Brain microvascular endothelial cell (primary cell): ENCODE measurements around the gene GNB5.

Source experiments
- DNase-seq: peaks from one replicate; pipeline ENCODE4 v3.0.0-alpha.2; 2020
- H3K27ac ChIP-seq: fragments of 250-450 bp; sonication (Bioruptor Pico); 2 replicates; pipeline ENCODE4 v1.5.1; 2020; ENCODE audit warnings: mild to moderate bottlenecking, moderate library complexity
- H3K27me3 ChIP-seq: fragments of 250-450 bp; sonication (Bioruptor Pico); replicated peaks from 2 replicates; pipeline ENCODE4 v1.5.1; 2020; ENCODE audit warnings: mild to moderate bottlenecking
- H3K36me3 ChIP-seq: fragments of 250-450 bp; sonication (Bioruptor Pico); replicated peaks from 2 replicates; pipeline ENCODE4 v1.5.1; 2020; ENCODE audit warnings: mild to moderate bottlenecking
- H3K4me3 ChIP-seq: 2 replicates; pipeline ENCODE4 v1.5.1; 2011; ENCODE audit warnings: low read depth, mild to moderate bottlenecking, control low read depth, low read length, moderate library complexity
- in situ Hi-C: cut with HindIII; loops from 2 replicates; pipeline ENCODE4 v1.10.0; 2017; ENCODE audit warnings: low sequenced_read_pairs, low pct_ligation_motif_present
- TF ChIP-seq, protein P1 (sequence below): IDR thresholded peaks from 2 replicates; pipeline ENCODE4 v1.5.1; 2011; ENCODE audit warnings: low read depth, mild to moderate bottlenecking, moderate library complexity, low read length, control low read depth, inconsistent platforms; ENCODE audit errors: missing control alignments

The GNB5 gene

DNA sequence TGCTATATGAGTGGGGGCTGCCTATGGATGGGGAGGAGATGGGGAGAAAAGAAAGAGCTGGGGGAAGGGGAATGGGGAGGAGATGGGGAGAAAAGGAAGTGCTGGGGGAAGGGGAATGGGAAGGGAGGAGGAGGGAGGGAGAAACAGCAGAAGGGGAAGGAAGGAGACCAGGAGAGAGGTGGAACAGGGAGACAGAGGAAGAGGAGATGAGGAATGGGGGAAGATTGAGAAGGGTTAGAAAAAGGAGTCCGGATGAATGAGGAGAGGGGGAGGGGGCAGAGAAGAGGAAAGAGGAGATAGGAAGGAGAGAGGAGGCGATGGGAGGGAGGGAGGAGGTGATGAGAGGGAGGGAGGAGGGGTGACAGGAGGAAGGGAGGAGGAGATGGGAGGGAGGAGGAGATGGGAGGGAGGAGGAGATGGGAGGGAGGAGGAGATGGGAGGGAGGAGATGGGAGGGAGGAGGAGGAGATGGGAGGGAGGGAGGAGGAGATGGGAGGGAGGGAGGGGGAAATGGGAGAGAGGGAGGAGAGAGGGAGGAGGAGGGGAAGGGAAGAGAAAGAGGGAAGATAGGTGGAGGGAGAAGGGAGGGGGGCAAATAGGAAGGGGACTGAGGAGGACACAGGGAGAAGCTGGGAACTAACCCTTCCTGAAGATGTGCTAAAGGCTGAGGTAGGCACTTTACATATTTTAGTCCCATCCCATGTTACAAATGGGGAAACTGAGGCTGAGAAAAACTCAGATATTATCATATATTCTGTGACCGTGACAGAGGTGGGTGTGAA, 72.0 kb downstream of the GNB5 start:
- Histone ChIP-seq H3K27ac (no peak overlapping the region), H3K4me3 (no peak overlapping the region), H3K36me3 (no peaks in the 10 kb centered on the region), H3K27me3 (no peaks in the 10 kb centered on the region)
- in situ Hi-C loops, result no loop called here
- no peak for DNase-seq
- TF ChIP-seq, protein P1, sequence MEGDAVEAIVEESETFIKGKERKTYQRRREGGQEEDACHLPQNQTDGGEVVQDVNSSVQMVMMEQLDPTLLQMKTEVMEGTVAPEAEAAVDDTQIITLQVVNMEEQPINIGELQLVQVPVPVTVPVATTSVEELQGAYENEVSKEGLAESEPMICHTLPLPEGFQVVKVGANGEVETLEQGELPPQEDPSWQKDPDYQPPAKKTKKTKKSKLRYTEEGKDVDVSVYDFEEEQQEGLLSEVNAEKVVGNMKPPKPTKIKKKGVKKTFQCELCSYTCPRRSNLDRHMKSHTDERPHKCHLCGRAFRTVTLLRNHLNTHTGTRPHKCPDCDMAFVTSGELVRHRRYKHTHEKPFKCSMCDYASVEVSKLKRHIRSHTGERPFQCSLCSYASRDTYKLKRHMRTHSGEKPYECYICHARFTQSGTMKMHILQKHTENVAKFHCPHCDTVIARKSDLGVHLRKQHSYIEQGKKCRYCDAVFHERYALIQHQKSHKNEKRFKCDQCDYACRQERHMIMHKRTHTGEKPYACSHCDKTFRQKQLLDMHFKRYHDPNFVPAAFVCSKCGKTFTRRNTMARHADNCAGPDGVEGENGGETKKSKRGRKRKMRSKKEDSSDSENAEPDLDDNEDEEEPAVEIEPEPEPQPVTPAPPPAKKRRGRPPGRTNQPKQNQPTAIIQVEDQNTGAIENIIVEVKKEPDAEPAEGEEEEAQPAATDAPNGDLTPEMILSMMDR, result no peak

GRCh38 chr15:52117549-52117948, 73.6 kb downstream of the GNB5 start:
- no peak overlapping the region for H3K27ac ChIP-seq
- H3K36me3 ChIP-seq, result no peaks in the 10 kb centered on the region
- no peaks in the 10 kb centered on the region for H3K27me3 ChIP-seq
- in situ Hi-C loops, result no loop called here
- H3K4me3 ChIP-seq, result no peak overlapping the region
- TF ChIP-seq, protein P1, result no peak
- no peak for DNase-seq

- TF ChIP-seq, protein P1, result no peak
- in situ Hi-C loops, result no loop called here
- H3K4me3 ChIP-seq, result no peak overlapping the region
- no peak for DNase-seq
- no peak overlapping the region for H3K27ac ChIP-seq
- H3K36me3 ChIP-seq, result no peaks in the 10 kb centered on the region
- no peaks in the 10 kb centered on the region for H3K27me3 ChIP-seq
Observed at GRCh38 chr15:52115598-52116427, 75.4 kb downstream of the GNB5 start.

- no peak overlapping the region for H3K27ac ChIP-seq
- no peak for DNase-seq
- in situ Hi-C loops, result no loop called here
- H3K36me3 ChIP-seq, result no peaks in the 10 kb centered on the region
- TF ChIP-seq, protein P1, result no peak
- H3K4me3 ChIP-seq, result no peak overlapping the region
- H3K27me3 ChIP-seq, result no peaks in the 10 kb centered on the region
Observed at GRCh38 chr15:52114261-52115055, 76.7 kb downstream of the GNB5 start.

DNA sequence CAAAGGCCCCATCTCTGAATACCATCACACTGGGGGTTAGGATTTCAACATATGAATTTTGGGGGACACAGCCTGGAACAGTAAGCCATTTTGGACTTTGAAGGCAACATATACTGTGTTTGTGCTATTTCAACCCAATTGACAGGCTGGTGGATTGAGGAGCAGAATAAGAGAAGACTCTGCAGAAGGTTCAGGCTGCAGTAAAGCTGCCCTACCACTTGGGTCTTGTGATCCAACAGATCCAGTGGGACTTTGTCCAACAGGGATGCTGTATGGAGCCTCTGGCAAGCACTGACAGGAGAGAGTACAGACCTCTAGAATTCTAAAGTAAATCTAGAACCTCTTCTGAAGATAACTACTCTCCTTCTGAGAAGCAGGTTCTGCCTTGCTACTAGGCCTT, 77.5 kb downstream of the GNB5 start:
- in situ Hi-C loops, result no loop called here
- TF ChIP-seq, protein P1, result no peak
- Histone ChIP-seq H3K36me3 (no peaks in the 10 kb centered on the region), H3K27ac (no peak overlapping the region), H3K27me3 (no peaks in the 10 kb centered on the region), H3K4me3 (no peak overlapping the region)
- DNase-seq, result no peak
